ENCODE data around the gene RGS6.

GRCh38 chr14:72591391-72591790, 659.2 kb downstream of the RGS6 start:
- TF ChIP-seq, protein P1, sequence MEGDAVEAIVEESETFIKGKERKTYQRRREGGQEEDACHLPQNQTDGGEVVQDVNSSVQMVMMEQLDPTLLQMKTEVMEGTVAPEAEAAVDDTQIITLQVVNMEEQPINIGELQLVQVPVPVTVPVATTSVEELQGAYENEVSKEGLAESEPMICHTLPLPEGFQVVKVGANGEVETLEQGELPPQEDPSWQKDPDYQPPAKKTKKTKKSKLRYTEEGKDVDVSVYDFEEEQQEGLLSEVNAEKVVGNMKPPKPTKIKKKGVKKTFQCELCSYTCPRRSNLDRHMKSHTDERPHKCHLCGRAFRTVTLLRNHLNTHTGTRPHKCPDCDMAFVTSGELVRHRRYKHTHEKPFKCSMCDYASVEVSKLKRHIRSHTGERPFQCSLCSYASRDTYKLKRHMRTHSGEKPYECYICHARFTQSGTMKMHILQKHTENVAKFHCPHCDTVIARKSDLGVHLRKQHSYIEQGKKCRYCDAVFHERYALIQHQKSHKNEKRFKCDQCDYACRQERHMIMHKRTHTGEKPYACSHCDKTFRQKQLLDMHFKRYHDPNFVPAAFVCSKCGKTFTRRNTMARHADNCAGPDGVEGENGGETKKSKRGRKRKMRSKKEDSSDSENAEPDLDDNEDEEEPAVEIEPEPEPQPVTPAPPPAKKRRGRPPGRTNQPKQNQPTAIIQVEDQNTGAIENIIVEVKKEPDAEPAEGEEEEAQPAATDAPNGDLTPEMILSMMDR (conservative IDR thresholded peaks at IDR 0.05; ENCODE audit: low read length), result no peak
- TF ChIP-seq EZH2phosphoT487 (IDR thresholded peaks at IDR 0.05; ENCODE audit: borderline replicate concordance, low read depth, low read length), result no peak

Data from OCI-LY7 (cell line).